NCI-H82 (cell line): ENCODE measurements around the gene MS4A4E.
"Not testable (repeated sequence)": the region's sequence is repeated elsewhere in the genome, so short reads cannot be mapped to it uniquely, and the experiment has no call there.

Source experiments
- DNase-seq: peaks from one replicate; lab custom pipeline; 2025; lab: John Stamatoyannopoulos, UW

MS4A4E gene

DNA sequence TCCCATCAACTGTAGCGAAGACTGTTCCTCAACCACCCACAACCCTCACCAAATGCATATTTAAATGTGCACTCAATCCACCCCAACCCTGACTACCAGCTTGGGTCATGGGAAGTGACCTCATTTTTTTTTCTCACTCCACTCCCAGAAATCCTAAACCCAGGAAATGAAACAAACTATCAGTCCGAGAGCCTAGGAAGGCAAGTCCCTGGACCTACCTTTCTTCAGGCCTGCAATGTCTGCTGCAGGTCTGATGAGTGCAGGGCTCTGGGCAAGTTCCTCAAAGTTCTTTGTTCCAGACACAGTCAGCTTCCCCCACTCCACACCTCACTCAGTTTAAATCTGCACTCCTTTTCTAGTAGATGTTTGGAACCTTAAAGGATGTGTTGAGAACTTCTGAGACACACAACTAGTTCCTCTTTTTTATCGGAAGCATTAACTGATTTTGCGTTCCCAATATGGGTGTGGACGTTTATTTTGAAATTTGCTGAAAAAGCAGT lies at the start of gene MS4A4E:
Gene MS4A4E, minus strand, starts transcription at position 398 of the 500 bp plus-strand sequence. CDS start 13,082 bp downstream, outside the sequence.
- no peak for DNase-seq

DNA sequence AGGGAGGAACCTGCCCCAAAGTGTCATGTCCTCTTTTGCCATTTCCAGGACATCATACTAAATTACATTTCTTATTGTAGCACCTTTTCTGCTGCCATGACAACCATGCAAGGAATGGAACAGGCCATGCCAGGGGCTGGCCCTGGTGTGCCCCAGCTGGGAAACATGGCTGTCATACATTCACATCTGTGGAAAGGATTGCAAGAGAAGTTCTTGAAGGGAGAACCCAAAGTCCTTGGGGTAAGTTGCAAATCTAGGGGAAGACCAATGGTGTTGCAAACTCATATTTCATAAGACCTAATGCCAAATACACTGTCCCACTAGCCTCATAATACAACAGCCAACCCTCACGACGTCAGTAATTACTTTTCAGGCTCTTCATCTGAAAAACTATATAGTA lies 49.2 kb upstream of the MS4A4E start:
- no peak for DNase-seq

DNA sequence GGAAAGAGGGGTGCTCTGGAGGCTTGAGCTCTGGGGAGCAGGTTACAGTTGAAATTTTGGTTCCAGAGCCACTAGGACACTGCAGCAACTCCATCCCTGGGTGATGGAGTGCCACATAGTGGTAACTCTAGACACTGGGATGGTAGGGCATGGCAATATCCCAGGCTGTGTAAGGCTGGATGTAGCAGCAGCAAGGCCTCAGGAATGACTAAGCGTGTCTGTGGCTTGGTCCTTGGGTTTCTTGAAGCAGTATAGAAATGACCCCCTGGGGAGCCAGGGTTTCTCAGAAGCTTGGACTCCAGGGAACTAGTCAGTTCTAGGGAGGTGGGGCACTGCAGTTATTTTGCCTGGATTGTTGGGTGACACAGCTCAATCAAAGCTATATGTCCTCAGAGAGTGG lies 45.6 kb upstream of the MS4A4E start:
- DNase-seq = no peak

DNA sequence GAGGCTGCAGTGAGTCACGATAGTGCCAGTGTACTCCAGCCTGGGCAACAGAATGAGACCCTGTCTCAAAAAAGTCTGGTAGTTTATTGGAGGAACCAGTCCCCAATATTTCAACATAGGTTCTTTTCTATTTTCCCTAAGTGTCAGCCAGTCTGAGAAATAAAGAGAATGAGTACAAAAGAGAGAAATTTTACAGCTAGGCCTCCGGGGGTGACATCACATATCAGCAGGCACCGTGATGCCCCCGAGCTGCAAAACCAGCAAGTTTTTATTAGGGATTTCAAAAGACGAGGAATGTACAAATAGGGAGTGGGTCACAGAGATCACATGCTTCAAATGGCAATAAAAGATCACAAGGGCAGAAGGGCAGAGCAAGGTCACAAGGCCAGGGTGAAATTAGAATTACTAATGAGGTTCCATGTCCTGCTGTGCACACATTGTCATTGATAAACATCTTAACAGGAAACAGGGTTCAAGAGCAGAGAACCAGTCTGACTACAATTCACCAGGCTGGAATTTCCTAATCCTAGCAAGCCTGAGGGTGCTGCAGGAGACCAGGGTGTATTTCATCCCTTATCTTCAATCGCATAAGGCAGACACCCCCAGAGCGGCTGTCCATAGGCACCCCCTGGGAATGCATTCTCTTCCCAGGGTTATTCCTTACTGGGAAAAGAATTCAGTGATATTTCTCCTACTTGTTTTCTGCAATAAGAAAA lies 42.6 kb upstream of the MS4A4E start:
- not testable (repeated sequence) for DNase-seq

DNA sequence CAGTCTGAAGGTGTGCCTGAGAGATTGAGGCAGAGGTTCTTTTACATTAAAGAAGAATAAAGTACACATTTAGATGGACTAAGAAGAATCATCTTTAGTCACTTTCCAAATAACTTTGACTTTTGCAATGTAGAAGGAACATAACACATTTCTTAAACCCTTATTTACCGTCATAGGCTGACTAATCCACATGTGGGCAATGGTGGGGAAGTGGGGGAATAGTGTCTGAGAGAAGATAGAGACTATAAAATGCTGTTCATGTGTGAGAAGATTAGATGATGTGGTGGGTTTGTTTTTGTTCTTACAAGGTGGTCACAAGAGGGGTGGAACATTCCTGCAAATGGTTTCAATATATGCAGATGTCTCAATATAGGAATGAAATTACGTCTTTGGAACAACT lies 39.3 kb upstream of the MS4A4E start:
- no peak for DNase-seq

DNA sequence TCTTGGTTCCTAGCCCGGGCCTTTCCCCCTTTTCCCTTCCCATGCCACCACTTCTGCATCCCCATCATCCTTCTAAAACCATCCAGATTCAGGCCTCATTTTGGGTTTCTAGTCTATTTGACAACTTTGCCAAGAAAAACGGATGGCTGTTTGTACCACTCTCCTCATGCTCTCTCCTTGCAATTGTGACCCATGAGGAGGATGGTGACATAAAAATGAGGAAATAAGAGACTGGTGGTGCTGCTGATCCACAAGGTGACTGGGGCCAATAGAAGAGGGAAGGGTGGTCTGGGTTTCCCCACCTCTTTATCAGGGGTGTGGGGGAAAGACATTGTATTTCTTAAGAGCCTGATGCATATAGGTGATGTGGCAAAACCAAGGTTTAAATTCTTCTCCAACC lies 38.5 kb upstream of the MS4A4E start:
- no peak for DNase-seq

DNA sequence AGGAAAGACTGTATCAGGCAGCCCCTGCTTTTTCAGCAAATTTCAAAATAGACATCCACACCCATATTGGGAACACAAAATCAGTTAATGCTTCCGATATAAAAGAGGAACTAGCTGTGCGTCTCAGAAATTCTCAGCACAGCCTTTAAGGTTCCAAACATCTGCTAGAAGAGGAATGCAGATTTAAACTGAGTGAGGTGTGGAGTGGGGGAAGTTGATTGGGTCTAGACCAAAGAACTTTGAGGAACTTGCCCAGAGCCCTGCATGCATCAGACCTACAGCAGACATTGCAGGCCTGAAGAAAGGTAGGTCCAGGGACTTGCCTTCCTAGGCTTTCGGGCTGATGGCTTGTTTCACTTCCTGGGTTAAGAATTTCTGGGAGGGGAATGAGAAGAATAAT lies 37.5 kb upstream of the MS4A4E start, which contains the start of gene MS4A4A:
Gene MS4A4A, plus strand, starts transcription at position 255 of the 400 bp plus-strand sequence. Its CDS starts 10 bp downstream, at position 265.
- no peak for DNase-seq

DNA sequence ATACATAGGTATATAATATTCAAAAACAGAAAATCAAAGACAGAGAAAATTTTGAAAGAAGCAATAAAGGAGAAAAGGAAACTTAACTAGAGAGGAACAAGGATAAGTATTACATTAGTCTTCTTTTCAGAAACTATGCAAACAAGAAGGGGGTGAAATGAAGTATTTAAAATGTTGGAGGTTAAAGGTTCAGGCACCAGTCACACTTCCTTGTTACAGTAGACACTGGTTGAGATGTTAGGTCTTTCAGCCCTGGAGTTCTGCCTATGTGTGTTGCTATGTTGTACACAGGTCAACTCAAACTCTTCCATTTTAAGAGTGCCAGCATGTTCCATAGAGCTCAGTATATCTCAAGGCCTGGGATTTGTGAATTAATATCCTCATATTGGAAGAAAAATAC lies 31.5 kb upstream of the MS4A4E start:
- no peak for DNase-seq

DNA sequence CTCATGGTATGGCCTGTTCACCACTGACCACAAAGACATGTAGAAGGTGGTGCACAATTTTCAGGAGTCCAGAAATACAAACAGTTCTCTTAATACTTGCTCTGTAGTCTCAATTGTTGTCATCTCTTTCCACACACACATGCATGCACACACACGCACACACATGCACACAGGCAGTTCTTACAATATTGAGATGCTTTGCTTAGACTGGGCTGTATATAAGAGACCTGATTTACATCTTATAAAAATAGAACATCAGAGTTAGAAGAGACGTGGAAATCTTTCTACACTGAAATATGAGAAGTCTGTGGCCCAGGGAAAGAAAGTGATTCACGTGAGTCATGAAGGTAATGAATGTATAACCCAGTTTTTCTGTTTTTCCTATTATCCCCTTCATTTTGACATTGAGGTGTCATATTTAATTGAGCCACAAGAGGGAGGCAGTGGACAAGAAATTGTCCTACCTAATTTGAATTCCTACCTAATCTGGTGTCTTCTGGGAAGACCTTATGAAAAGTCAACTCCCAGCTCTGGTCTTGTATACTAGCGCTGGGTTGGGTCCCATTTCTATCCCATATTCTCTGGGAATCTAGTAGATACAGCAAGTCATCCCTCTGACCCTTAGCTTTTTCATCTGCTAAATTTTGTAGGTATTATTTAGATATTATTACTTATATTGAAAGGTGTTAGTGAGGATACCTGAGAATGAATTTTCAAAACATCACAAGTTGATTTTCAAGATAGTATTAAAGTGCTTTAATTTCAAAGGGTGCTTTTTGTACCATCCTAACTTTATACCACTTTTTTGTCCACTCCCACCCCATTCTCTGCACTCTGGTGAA lies 22.7 kb upstream of the MS4A4E start:
- peak; percentile 46 for DNase-seq

DNA sequence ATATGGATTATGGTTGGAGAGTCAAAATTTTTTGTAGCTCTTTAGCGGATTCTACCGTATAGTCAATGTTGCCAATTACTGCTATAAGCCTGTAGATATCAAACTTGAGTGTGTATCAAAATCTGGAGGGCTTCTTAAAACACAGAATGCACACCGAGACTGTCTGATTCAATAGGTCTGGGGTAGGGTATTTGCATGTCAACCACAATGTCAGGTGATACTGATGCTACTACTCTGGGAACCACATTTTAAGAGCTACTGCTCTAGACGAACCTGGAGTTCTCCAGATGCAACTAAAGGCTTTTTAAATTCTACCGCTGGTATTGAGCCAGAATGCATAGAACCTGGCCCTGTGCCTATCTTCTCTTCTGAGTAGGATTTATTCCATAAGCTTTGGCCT lies 21.7 kb upstream of the MS4A4E start:
- no peak for DNase-seq

DNA sequence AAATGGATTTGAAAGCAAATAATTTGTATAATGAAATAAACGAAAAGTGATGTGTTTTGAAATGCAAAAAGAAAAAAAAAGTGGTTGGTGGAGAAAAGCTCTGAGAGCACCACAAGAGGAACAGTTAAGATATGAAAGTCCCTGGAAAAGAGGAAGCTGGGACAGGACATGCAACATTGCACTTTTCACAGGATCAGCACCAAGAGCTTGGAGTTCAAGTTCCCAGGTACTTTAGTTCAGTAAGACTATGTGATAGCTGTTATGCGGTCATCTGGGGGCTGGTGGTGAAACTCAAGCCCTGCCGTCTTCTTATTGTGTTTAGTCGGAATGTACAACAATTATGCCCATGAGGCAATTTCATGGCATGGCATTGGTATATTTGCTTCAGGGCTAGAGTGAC lies 20.5 kb upstream of the MS4A4E start:
- DNase-seq = no peak

DNA sequence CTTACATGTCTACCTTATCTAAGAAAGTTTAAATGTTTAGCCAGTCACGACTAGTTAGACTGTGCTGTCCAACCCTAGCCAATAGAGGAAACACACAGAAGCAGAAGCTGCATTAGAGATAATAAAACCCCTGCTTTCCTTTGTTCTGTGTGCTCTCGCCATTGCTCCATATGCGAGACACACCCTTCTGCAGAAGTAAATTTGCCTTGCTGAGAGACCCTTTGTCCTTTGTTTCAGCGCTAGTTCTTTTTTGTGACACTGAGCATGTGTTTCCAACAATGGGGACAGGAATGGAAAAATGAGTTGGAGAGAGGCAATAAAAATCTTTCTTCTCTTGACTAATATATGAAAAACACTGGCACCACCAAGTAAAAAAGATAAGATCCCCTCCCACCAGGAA lies 18.1 kb upstream of the MS4A4E start:
- no peak for DNase-seq

DNA sequence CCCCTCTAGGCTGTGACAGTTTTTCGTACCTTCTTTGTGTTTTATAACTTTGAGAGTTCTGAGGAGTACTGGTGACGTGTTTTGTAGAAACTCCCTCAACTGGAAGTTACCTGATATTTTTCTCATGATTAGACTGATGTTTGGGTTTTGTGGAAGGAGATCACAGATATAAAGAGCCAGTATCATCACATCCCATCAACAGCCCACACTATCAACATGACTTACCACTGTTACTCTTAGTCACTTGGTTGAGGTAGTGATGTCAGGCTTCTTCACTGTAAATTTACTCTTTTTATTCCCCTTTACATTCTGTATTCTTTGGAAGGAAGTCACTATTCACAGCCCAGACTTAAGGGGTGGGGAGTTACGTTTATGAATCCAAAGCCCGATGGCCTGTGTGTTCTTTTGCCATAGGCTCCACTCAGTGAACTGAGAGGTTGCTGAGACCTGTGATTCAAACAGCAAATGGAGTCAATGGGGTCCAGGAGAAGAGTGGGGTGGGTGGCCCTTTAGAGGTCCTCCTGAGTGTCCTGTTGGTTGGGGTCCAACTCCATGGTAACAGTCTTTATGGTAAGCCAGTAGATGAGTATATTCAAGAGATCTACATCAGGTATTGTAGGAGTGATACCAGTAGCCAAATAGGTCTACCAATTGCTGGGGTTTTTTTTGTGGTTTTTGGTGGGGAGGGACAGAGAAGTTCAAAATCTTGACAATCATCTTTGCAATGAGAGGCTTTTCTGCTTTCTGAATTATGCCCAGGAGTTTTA lies 15.2 kb upstream of the MS4A4E start:
- no peak for DNase-seq

DNA sequence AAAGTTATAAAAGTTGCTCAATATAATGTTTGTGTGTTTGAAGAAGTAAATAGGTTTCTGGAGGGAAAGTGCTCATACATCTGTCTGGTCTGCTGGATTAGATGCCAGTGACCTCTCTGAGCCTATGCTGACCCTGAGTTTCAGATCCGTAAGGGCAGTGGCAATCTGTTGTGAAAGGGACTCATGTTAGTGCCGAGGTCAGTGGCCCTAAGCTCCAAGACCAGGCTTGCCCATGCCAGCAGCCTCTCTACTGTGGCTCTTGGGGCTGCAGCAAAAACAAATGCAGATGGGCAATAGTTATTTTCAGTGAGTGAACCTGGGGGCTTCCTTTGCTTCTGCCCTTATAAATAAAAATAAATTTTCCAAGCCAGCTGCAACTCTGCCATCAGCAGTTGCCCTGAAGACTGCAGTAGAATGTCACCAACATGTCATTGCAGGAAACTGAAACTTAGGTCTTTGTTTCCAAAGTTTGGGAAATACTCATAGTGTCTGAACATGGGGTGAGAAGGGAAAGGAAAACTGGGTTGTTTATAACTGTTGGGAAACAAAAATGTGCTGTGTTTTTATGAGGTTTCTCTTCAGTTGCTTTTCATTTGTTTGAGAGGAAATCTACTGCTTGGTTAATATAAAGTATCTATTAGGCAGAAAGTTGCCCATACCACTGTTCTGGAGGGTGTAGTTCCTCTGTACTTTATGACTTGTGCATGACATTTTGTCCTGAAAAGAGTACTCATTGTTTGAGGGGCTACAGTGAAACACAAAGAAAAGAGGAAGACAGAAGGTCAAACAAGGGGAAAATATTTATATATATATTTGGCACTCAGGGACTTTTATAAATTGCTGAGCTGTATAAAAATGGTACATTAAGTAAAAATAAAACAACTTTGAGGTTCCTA lies 9.5 kb upstream of the MS4A4E start:
- no peak for DNase-seq

DNA sequence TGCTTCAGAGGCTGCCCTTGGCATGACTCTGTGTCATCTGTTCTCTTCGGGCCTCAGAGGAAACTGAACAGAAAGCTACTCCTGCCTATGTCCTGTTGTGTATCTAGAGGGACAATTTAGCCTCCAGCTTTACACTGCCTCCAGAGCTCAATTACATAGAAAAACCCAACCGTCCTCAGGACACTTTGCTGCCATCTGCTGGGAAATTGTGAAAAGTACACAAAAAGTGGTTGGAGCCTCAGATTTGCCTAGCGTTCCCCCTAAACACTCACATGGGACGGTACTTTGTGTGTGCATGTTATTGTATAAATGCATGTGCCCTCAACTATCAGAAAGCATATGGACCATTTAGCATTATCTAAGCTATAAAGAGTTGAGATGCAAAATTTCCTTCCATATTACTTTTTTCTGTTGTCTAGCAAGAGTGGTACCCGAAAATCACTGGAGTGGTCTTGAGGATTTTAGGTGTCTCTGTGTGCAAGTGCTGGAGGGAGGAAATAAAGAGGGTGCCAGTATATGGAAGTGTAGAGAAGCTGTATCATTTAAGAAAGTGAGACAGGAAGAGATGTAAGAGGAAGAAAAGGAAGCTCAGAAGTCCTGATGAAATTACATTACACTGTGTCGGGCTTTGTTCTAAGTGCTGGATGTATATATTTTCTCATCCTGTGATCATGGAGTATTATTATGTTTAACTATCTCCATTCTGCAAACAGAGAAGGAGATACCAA lies 8.7 kb upstream of the MS4A4E start:
- DNase-seq = peak; percentile 38

DNA sequence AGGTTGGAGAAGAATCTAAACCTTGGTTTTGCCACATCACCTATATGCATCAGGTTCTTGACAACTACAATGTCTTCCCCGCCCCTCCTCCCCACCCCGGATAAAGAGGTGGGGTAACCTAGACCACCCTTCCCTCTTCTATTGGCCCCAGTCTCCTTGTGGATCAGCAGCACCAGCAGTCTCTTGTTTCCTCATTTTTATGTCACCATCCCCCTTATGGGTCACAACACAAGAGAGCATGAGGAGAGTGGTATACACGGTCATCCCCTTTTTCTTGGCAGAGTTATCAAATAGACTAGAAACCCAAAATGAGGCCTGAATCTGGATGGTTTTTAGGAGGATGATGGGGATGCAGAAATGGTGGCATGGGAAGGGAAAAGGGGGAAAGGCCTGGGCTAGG lies 1.2 kb downstream of the MS4A4E start:
- no peak for DNase-seq

DNA sequence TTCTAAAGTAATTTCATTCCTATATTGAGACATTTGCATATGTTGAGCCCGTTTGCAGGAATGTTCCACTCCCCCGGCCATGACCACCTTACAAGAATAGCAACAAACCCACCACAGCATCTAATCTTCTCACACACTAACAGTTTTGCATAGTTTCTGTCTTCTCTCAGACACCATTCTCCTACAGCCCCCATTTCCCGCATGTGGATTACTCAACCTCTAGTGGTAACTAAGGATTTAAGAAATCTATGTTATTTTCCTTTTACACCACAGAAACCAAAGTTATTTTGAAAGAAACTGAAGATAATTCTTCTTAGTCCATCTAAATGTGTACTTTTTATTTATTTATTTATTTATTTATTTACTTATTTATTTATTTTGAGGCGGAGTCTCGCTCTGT lies 2.3 kb downstream of the MS4A4E start:
- DNase-seq = no peak

DNA sequence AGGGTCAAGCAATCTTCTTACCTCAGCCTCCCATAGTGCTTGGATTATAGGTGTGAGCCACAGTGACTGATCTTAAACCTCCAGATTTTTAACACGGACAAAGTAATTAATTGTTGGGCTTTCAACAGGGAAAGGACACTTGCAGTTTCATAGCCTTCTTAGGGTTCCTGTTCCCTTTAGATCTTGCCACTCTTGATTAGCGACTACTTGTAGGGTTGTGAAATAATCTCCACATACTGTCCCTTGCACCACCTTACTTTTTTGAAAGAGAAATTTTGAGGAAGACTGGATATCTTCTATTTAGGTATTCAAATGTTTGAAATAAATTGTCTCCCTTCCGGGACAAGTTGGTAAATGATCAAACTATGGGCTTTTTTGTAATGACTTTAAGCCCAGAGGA lies 7.6 kb downstream of the MS4A4E start:
- no peak for DNase-seq

DNA sequence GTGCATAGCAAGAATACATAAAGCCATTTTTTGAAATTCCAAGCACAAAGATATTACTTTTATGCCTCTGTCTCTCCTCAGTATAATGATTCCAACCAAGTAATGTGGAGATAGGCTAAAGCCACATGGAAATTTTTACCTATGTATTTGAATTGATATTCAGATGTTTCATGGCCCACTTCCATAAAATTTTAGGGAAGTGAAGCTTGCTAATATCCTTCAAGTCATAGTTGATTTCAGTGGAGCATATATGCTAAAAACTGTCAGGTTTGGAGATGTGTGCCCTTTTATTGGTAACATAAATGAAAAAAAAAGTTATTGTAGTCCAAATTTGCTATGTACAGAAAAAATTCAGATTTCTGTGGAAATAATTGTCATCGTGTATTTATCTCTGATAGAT lies 12.3 kb downstream of the MS4A4E start:
- DNase-seq = no peak

DNA sequence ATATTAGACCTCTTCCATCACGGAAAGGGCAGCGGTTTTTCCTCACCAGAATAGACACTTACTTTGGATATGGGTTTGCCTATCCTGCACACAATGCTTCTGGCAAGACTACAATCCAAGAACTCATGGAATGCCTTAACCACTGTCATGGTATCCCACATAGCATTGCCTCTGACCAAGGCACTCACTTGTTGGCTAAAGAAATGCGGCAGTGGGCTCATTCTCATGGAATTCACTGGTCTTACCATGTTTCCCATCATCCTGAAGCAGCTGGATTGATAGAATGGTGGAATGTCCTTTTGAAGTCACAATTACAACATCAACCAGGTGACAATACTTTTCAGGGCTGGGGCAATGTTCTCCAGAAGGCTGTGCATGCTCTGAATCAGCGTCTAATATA lies 20.8 kb downstream of the MS4A4E start:
- no peak for DNase-seq

DNA sequence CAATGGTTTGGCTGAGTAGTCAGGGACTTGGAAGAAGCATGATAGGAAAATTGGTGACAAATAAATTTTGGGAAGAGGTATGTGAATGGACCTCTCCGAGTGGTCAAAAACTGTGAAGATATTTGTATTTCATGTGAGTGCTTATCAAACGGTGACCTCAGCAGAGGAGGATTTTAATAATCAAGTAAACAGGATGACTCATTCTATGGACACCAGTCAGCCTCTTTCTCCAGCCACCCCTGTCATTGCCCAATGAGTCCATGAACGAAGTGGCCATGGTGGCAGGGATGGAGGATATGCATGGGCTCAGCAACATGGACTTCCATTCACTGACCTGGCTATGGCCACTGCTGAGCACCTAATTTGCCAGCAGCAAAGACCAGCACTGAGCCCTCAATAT lies 21.2 kb downstream of the MS4A4E start:
- no peak for DNase-seq
